Stimulated activated CD8-positive, alpha-beta memory T cell treated with anti-CD3 and anti-CD28 coated beads, Interleukin-15, amount 100 ng/mL, for 4 hours (primary cell): ENCODE measurements around the gene ZNF701.
"Not testable (repeated sequence)": the region's sequence is repeated elsewhere in the genome, so short reads cannot be mapped to it uniquely, and the experiment has no call there.

ENCODE experiments used
- DNase-seq, 2 donors: peaks; one replicate each; pipeline ENCODE4 v3.0.0-alpha.2; 2020; ENCODE audit warnings: low read depth in 2 of 2

The ZNF701 gene

GRCh38 chr19:52566121-52566520, 4.0 kb upstream of the ZNF701 start:
- no peak for DNase-seq

GRCh38 chr19:52566588-52566987, 3.5 kb upstream of the ZNF701 start:
- DNase-seq, result no peak

GRCh38 chr19:52567921-52568320, 2.2 kb upstream of the ZNF701 start:
- DNase-seq, result no peak

GRCh38 chr19:52569638-52569999, 468 bp upstream of the ZNF701 start:
- DNase-seq, result not testable (repeated sequence)

GRCh38 chr19:52584736-52585440, 14.8 kb downstream of the ZNF701 start:
- no peak for DNase-seq

- DNase-seq, result no peak
Measured at GRCh38 chr19:52585604-52586003, 15.5 kb downstream of the ZNF701 start.

- no peak for DNase-seq
Measured at GRCh38 chr19:52590728-52591127, 20.6 kb downstream of the ZNF701 start.

- DNase-seq, result no peak
Measured at GRCh38 chr19:52592301-52592700, 22.2 kb downstream of the ZNF701 start.

GRCh38 chr19:52593441-52593840, 23.4 kb downstream of the ZNF701 start:
- not testable (repeated sequence) for DNase-seq

- no peak for DNase-seq
Measured at GRCh38 chr19:52599241-52599640, 29.2 kb downstream of the ZNF701 start.

GRCh38 chr19:52600639-52601024, 30.5 kb downstream of the ZNF701 start:
- DNase-seq, result no peak

- peak; percentile 84 to 88 for DNase-seq
Measured at GRCh38 chr19:52601025-52601973, 31.2 kb downstream of the ZNF701 start.

- not testable (repeated sequence) for DNase-seq
Measured at GRCh38 chr19:52601974-52602366, 31.9 kb downstream of the ZNF701 start.

- DNase-seq, result no peak
Measured at GRCh38 chr19:52602941-52603340, 32.9 kb downstream of the ZNF701 start.

GRCh38 chr19:52603558-52604207, 33.6 kb downstream of the ZNF701 start:
- DNase-seq, result no peak

- no peak for DNase-seq
Measured at GRCh38 chr19:52613299-52613906, 43.3 kb downstream of the ZNF701 start.

GRCh38 chr19:52621376-52621775, 51.3 kb downstream of the ZNF701 start:
- no peak for DNase-seq

- no peak for DNase-seq
Measured at GRCh38 chr19:52622261-52622660, 52.2 kb downstream of the ZNF701 start.

- no peak for DNase-seq
Measured at GRCh38 chr19:52626915-52627314, 56.8 kb downstream of the ZNF701 start.

- DNase-seq, result not testable (repeated sequence)
Measured at GRCh38 chr19:52627441-52627840, 57.4 kb downstream of the ZNF701 start.

GRCh38 chr19:52635786-52636570, 65.9 kb downstream of the ZNF701 start:
- no peak for DNase-seq
